Thymus (tissue), 11 donors: Measurements from ENCODE around the gene TUG1. TPM values are rescaled to one million over a fixed set of nuclear protein-coding genes. Genes with fewer than 3 reads are reported as not detected.
A peak's percentile ranks its signal among the peaks of the same experiment; 100 is the strongest.

Experiments
- DNase-seq, 9 donors: peaks; one replicate each; pipeline ENCODE4 v3.0.0-alpha.2; 2013; ENCODE audit warnings: low spot score in 9 of 9, low read depth in 6 of 9, missing footprints in 1 of 9
- H3K27ac ChIP-seq, 2 donors: one replicate each; pipeline ENCODE4 v1.5.1; 2013; ENCODE audit warnings: control low read depth in 1 of 2, low read depth in 1 of 2, low read length in 1 of 2, mild to moderate bottlenecking in 1 of 2, moderate library complexity in 1 of 2
- H3K27me3 ChIP-seq, 2 donors: one replicate each; pipeline ENCODE4 v1.5.1; 2013; ENCODE audit warnings: low read length in 1 of 2; ENCODE audit not compliant: control insufficient read depth in 2 of 2, insufficient read depth in 1 of 2
- H3K36me3 ChIP-seq, 2 donors: one replicate each; pipeline ENCODE4 v1.5.1; 2013; ENCODE audit warnings: low read length in 1 of 2, mild to moderate bottlenecking in 1 of 2, moderate library complexity in 1 of 2; ENCODE audit not compliant: control insufficient read depth in 2 of 2, insufficient read depth in 2 of 2
- H3K4me1 ChIP-seq, 2 donors: one replicate each; pipeline ENCODE4 v1.5.1; 2013; ENCODE audit warnings: low read length in 2 of 2; ENCODE audit not compliant: control insufficient read depth in 2 of 2, insufficient read depth in 2 of 2
- H3K4me3 ChIP-seq, 2 donors: one replicate each; pipeline ENCODE4 v1.5.1; 2013; ENCODE audit warnings: low read length in 2 of 2, control low read depth in 1 of 2, mild to moderate bottlenecking in 1 of 2
- H3K9me3 ChIP-seq, 2 donors: one replicate each; pipeline ENCODE4 v1.5.1; 2013; ENCODE audit warnings: low read length in 1 of 2, mild to moderate bottlenecking in 1 of 2; ENCODE audit not compliant: control insufficient read depth in 2 of 2, insufficient read depth in 1 of 2
- WGBS: extraction: QIAGEN DNeasy Blood & Tissue Kit; methylation state at CpG from one replicate; pipeline ENCODE4 v1.1.7; 2013; 5-methylcytosine and 5-hydroxymethylcytosine counted together
- polyA plus RNA-seq: library from polyadenylated mRNA; stranded (reverse); fragments of 200-250 nt; gene quantifications from one replicate; pipeline ENCODE4 v1.2.3, GENCODE V29; 2013
- total RNA-seq: library from RNA; stranded (reverse); fragments of 120-200 nt; gene quantifications from one replicate; pipeline ENCODE4 v1.2.4, GENCODE V29; 2013
- donor health status: healthy.

TUG1 gene
- total and polyA plus RNA-seq, 2 donors = 58.2 to 65.5 TPM

DNA sequence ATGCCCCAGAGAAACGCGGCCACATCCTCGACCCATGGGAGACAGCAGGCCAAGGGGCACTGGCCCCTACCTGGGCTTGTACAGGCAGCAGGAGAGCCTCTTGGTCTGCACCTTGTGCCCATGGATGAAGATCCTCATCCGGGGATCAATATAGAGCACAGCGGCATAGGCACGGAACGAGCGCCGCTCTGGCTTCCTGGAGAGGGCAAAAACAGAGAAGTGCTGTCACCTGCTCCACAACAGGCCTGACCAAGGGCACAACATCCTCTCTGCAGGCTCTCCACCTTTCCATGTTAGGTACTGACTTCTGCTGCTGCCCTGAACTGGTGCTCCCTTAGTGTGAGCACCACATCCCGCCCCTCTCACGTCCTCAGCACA, 27.7 kb upstream of the TUG1 start:
- no peak overlapping the region for H3K27ac ChIP-seq
- no peak overlapping the region for H3K4me3 ChIP-seq
- no peaks in the 10 kb centered on the region for H3K4me1 ChIP-seq
- no peaks in the 10 kb centered on the region for H3K9me3 ChIP-seq
- peaks cover 80 to 82% of the 10 kb centered on the region in 2 donors for H3K36me3 ChIP-seq
- DNase-seq = no peak
- WGBS = 94% methylated on average over 11 of the region's 11 CpGs
- H3K27me3 ChIP-seq = no peaks in the 10 kb centered on the region

DNA sequence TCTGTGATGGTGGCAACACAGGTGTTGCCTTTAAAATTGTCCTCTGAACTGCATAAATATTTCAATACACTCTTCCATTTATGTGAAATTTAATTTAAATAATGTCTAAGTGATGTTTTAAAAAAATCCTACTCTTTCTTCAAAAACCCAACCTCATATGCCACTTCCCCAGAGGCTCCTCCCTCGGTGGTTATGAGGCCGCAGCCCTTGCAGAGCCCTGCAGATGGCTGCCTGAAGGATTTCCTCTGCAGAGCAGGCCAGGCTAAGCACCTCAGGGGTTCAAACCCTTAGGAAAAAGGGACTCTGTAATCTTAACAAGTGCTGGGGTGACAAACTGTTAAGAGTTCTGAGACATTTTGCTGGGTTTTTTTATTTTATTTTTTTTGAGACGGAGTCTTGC, 25.7 kb upstream of the TUG1 start:
- DNase-seq = peak in 3 of 9 donors; percentile 26 to 55 (median 26)
- Histone ChIP-seq H3K27me3 (no peaks in the 10 kb centered on the region), H3K4me3 (no peak overlapping the region), H3K4me1 (no peaks in the 10 kb centered on the region), H3K27ac (no peak overlapping the region), H3K36me3 (peaks cover 68 to 81% of the 10 kb centered on the region in 2 donors), H3K9me3 (no peaks in the 10 kb centered on the region)
- WGBS = 33% methylated on average over 3 of the region's 3 CpGs

DNA sequence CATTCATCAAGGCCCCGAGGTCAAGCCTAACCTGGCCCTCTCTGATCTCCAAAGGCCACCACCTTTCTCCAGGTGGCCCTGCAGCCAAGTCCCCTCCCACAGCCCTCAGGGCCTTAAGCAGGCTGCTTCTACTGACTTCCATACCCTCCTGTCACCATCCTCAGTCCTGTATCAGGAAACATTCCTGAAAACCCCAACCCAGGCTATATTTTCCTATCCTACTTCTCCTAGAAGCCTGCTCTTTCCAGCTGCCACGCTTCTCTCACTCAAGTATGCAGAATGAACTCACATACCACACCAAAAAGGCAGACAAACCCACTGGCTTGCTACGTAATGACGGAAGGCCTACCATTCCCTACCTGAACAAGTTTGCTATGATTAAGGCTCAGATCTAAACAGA, 24.1 kb upstream of the TUG1 start:
- no peak overlapping the region for H3K27ac ChIP-seq
- H3K4me3 ChIP-seq = no peak overlapping the region
- no peaks in the 10 kb centered on the region for H3K4me1 ChIP-seq
- H3K27me3 ChIP-seq = no peaks in the 10 kb centered on the region
- 97% methylated on average over 4 of the region's 4 CpGs for WGBS
- H3K9me3 ChIP-seq = no peaks in the 10 kb centered on the region
- DNase-seq = no peak
- H3K36me3 ChIP-seq = peaks cover 66 to 80% of the 10 kb centered on the region in 2 donors

DNA sequence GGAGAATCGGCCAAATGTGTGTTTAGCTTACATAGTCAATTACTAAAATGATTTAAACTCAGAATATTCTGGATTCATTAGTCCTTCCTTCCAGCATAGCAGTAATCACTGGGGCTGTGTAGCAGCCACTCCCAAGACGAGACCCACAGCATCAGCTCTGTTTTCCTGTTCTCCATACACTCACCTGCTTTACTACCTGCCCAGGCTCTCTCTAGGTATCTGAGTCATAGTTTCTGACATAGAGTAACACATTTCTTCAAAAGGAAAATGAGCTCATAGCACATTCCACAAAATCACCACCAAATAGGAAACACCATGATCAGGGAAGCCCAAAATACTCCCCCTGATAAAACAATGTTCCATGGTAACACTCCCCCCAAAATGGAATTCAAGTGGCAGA, 23.4 kb upstream of the TUG1 start:
- DNase-seq = no peak
- no peaks in the 10 kb centered on the region for H3K4me1 ChIP-seq
- no peak overlapping the region for H3K27ac ChIP-seq
- peaks cover 60 to 76% of the 10 kb centered on the region in 2 donors for H3K36me3 ChIP-seq
- no peak overlapping the region for H3K4me3 ChIP-seq
- H3K27me3 ChIP-seq = no peaks in the 10 kb centered on the region
- WGBS = 95% methylated on average over 2 of the region's 2 CpGs
- H3K9me3 ChIP-seq = no peaks in the 10 kb centered on the region

DNA sequence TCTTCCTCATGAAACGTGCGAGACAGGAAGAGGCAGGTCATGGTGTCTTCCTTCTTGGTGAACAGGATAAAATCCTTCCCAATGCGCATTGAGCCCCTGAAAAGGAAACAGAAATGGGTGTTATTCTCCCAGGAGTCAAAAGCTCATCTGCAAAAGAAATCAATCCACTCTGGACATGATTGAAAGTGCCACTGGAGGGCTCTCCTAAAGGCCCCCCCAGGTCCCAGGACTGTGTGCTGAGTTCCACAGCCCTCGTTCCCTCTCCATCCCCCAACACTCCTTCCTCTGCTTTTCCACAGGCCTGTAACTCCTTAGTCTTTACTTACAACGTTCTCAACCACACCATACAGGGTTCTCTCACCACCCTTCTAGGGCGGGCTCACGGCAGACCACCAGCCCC, 22.7 kb upstream of the TUG1 start:
- 81% methylated on average over 7 of the region's 7 CpGs for WGBS
- Histone ChIP-seq H3K27ac (no peak overlapping the region), H3K4me1 (no peaks in the 10 kb centered on the region), H3K9me3 (no peaks in the 10 kb centered on the region), H3K27me3 (no peaks in the 10 kb centered on the region), H3K36me3 (peaks cover 55 to 69% of the 10 kb centered on the region in 2 donors), H3K4me3 (no peak overlapping the region)
- no peak for DNase-seq

DNA sequence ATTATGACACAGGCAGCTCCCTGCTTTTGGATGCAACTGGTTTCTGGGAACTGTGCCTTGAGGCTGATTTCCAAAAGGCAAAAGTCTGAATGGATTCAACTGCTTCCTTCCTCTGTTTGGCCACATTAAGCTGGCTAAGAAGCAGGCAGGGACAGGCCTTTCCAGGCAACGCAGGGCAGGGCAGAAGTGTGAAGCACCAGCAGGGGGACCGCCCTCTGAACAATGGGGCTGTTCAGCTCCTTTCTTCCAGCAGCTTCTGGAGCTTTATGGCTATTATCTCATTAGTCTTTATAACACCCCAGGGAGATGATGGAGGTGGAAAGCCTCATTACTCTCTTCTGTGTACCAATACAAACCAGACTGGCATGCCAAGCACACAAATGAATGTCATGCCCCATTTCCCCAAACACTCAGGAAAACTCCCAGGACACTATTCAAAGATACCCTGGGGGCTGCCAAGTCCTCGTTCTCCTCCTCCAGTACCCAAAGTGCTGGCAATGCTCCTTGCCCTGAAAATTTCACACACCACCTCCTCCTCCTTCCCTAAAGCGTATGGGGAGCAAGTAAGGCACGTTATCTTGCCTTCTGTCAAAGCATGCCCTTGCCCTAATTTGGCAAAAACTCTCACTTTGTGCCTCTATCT, 21.8 kb upstream of the TUG1 start:
- no peaks in the 10 kb centered on the region for H3K9me3 ChIP-seq
- H3K27me3 ChIP-seq = no peaks in the 10 kb centered on the region
- 92% methylated on average over 5 of the region's 5 CpGs for WGBS
- no peak overlapping the region for H3K27ac ChIP-seq
- peaks cover 46 to 59% of the 10 kb centered on the region in 2 donors for H3K36me3 ChIP-seq
- no peak overlapping the region for H3K4me3 ChIP-seq
- H3K4me1 ChIP-seq = no peaks in the 10 kb centered on the region
- DNase-seq = no peak

DNA sequence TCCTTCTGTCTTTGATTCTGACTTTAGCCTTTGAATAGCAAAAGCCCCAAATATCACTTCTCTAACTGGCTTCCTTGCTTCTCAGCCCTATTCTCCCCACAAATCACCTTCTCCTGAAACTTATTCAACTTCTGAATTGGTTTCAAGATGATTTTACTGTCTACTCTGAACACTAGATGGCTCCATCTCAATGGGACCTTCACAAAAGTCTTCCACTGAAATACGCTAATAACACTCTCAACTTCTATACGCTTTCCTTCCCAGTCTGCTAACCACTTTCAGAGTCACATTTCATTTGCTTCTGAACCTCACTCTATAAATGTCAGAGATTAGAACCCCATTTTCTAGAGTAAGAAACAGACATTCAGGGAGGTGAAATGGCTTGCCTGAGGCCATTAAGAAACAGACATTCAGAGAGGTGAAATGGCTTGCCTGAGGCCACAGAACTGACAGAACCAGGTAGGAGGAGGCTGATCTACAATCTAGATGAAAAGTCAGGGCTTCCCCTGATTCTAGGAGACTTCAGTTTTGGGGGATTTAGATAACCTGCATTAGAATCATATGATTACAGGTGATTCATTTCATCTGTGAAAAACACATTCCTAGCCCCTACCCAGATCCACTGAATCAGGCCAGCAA, 21.1 kb upstream of the TUG1 start:
- Histone ChIP-seq H3K4me3 (no peak overlapping the region), H3K36me3 (peaks cover 46 to 55% of the 10 kb centered on the region in 2 donors), H3K9me3 (no peaks in the 10 kb centered on the region), H3K4me1 (no peaks in the 10 kb centered on the region), H3K27ac (no peak overlapping the region), H3K27me3 (no peaks in the 10 kb centered on the region)
- 83% methylated on average over 2 of the region's 2 CpGs for WGBS
- DNase-seq = peak in 5 of 9 donors; percentile 9 to 60 (median 21)

DNA sequence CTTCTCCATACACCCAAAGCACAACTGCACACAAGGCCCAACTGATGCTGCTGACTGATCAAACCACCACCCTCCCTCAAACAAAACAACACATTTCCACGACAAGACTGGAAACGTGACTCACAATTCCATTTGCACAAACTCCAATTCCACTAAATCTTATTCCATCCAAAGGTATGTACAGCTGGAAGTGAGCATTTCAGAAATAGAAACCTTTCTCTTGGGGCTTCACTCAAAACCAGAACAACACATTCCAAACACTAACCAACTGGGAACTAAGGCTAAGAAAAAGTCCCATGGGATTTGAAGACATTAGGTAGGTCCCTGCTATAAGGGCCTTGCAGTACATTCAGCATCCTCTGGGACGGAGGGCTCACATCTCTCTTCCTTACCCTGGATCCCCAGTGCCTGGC, 20.1 kb upstream of the TUG1 start:
- Histone ChIP-seq H3K27ac (no peak overlapping the region), H3K9me3 (no peaks in the 10 kb centered on the region), H3K36me3 (peaks cover 40 to 53% of the 10 kb centered on the region in 2 donors), H3K4me3 (no peak overlapping the region), H3K27me3 (no peaks in the 10 kb centered on the region), H3K4me1 (no peaks in the 10 kb centered on the region)
- no peak for DNase-seq
- WGBS = 80% methylated on average over 3 of the region's 3 CpGs

DNA sequence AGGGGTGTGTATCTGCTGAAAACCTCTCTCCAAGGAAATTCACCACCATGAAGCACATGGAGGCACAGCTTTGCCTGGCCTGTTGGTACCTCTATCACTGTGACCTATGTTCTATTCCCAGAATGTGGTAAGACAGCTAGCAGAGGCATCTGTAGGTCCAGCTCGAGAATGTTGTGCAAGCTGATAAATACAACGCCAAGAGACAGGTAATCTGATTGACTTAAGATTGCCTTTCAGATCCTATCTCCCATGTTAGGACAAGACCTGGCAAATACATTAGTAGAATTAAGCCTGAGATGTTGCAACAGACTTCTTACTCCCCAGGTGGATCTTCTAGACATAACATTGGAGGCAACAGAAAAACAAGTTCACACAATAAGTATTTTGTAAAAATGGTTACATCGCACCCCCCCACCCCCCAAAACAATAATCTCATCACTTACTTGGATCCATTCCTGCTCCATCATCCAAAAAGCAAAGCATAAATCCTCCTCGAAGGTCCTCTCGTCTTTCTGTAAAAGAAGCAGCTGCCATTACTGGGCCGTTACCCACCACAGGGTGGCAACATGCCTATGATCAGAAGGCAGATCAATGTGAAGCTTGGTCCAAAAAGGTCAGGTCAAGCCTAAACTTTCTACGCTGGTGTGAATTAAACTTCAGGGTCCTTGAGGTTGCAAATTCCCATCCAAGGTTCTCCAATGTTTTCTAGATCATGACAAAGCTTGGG, 19.0 kb upstream of the TUG1 start:
- Histone ChIP-seq H3K4me3 (no peak overlapping the region), H3K9me3 (no peaks in the 10 kb centered on the region), H3K4me1 (no peaks in the 10 kb centered on the region), H3K27me3 (no peaks in the 10 kb centered on the region), H3K36me3 (peaks cover 29 to 48% of the 10 kb centered on the region in 2 donors), H3K27ac (no peak overlapping the region)
- 96% methylated on average over 7 of the region's 7 CpGs for WGBS
- no peak for DNase-seq
